Ureter (tissue), 1 donor: ENCODE measurements around the gene TMCC1. TPM values are rescaled to one million over a fixed set of nuclear protein-coding genes. Genes with fewer than 3 reads are reported as not detected.
"Not testable (repeated sequence)": the region's sequence is repeated elsewhere in the genome, so short reads cannot be mapped to it uniquely, and the experiment has no call there.

ENCODE experiments used
- DNase-seq: peaks from one replicate; pipeline ENCODE4 v3.0.0-alpha.2; 2020; ENCODE audit warnings: low spot score
- total RNA-seq: library from RNA; stranded (reverse); gene quantifications from one replicate; pipeline ENCODE4 v1.2.4, GENCODE V29; 2023
- donor health status: DM: yes; HTN: yes; CAD: no.

Gene TMCC1
- total RNA-seq = 68.0 TPM

DNA sequence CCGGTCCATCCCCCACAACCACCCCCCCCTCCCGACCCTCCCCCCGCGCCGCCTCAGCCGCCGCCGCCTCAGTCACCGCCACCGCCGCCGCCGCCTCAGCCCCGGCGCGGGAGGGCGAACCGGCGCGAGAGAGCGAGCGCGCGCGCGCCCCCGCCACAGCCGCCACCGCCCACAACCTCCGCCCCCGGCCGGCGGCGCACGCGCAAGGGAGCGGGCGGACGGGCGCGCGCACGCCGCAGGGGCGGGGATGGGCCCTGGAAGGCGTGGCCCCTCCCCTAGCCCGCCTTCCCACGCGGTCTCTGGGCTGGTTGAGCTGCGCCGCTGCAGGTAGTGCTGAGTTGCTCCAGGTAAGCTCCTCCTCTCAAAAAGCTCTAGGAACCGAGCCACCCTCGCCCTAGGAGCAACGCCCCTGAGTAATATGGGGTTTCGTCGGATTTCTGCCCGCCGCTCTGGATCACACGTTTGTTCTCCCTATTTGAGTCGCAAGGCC lies at the start of gene TMCC1:
Gene TMCC1 (minus strand): TSS at position 131 of the 490 bp plus-strand sequence.
- peak; percentile 86 for DNase-seq

DNA sequence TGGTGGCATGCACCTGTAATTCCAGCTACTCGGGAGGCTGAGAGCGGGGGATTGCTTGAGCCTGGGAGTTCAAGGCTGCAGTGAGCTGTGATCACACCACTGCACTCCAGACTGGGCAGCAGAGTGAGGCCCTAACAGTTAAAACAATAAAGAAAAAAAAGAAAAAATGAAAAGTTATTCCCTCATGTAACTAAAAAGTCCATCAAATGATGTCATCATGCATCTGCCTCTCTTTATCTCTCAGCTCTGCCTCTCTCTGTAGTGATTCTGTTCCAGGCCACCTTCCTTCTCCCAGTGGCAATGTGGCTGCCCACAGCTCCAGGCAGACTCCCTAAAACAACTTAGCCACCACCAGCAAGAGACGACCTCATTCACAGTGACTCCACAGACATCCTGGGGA lies 49.5 kb upstream of the TMCC1 start:
- DNase-seq = no peak

DNA sequence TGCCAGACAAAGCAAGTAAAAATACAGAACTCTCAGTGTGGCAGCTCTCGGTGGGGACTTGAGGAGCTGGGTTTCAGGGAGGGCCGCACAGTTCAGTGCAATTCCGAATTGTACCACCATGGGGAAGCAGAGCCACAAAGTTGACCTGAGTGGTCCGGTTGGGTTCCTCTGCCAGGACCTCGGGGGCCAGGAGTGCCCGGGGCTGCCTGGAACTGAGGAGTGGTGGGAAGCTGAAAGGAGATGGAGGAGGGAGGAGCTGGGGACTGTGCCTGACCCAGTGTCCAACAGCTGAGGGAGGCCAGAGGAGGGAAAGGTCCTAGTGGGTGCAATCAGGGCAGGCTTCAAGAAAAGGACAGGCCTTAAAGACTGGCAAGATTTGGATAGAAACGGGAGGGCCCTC lies 48.8 kb upstream of the TMCC1 start:
- DNase-seq = peak; percentile 61

DNA sequence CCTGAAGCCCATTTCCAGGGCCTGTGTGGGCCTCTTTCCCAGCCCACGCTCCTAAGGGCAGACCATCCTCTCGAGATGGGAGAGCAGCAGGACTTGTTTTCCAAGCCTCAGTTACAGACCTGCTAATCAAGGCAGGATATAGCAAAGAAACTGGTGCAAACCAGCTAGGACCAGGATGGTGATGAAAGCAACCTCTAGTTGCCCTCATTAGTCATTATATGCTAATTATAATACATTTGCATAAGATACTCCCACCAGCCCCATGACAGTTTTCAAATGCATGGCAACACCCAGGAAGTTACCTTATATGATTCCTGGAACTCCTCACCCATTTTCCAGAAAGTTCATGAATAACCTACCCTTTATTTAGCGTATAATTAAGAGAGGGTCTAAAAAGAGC lies 46.6 kb upstream of the TMCC1 start:
- DNase-seq = no peak

DNA sequence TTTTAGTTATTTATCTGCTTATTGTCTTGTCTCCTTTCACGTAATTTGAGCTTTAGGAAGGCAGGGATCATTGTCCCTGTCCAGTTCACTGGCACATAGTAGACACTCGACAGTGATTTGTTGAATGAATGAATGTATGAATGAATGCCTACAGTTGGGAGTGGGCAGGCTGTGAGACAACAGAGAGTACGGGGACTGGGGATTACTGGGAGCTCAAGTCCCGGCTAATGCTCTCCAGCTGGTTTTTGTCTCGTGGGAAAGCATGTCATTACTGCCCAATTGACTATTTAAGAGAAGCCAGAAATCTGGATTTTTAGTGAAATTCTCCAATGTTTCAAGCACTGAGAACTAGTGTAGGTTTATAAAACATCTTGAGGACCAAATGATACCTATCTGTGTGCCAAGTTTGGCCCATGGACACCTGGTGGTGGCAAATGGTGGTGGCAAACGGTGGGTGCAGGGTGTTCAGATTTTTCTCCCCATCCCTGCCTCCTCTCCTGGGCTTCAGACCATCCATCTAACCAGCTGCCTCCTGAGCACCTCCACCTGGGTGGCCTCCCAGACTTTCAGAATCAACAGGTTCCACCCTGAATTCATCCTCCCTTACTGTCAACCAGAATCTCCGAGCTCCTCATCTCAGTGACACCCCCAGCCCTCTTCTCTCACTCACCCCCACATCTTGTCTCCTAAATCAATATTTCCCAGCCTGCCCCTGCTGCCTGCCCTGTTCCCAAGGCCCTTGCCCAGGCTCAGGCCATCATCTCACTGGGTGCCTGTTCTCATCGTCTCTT lies 44.8 kb upstream of the TMCC1 start:
- no peak for DNase-seq

DNA sequence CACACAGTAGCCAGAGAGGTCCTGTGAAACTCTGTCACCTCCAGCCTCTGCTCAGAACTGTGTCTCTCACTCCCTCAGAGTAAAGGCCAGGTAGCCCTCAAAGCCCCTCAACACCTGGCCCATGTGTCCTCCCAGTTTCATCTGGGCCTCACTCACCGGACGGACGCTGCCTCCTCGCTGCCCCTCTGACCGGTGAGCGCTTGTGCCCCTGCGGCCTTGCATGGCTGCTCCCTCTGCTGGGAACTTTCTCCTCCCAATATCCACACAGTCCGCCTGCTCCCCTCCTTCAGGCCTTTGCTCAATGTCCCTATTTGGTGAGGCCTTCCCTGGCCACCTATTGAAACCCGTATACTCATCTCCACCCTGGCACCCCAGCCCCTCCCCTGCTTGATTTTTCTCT lies 44.2 kb upstream of the TMCC1 start:
- no peak for DNase-seq

DNA sequence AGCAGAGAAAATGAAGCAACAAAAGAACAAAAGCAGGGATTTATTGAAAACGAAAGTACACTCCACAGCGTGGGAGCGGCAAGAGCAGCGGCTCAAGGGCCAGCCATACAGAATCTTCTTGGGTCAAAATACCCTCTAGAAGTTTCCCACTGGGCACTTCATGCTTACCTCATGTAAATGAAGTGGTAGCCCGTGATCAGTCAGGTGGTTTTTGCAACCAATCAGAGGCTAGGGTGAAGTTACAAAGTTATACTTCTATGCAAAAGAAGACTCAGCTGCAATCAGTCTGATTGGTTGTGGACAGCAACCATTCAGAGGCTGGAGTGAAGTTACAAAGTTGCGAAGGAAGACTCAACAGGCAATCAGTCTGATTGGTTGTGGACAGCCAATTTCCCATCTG lies 43.2 kb upstream of the TMCC1 start:
- DNase-seq = no peak

DNA sequence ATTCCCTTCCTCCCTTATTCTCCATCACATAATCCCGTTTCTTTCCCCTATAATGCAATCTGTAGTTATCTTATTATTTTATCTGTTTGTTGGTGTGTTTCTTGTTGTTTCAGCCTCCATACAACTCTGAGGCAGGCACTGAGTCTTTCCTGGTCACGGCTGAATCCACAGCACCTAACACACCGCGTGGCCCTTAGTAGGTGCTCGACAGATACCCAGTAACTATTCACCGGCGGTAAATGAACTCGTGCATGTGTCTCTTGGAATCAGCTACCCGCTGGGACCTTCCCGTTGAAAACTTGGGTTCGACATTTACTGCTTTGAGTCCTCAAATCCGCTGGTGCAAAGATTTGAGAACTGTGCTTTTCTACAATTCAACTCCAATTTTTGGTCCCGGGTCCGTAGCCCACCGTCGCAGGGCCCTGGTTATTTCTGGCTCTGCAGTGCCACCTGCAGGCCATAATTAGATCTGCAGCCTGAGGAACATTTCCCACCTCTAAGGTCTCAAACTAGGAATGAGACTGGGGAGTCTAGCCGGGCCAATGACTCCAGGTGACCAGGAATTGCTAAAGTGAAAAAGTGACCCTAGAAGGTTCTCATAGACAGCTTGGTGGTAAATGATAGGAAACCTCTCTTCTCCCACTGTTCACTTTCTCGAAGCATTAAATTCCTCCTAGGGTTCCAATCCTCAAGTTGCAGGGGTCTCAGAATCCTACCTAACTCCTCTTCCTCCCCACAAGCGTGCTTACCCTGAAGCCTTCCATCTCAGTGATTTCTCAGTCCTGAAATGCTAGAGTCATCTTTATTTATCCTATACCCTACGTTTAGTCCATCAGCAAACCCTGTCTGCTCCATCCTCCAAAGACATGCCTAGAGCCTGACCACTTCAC lies 41.0 kb upstream of the TMCC1 start:
- DNase-seq = no peak

DNA sequence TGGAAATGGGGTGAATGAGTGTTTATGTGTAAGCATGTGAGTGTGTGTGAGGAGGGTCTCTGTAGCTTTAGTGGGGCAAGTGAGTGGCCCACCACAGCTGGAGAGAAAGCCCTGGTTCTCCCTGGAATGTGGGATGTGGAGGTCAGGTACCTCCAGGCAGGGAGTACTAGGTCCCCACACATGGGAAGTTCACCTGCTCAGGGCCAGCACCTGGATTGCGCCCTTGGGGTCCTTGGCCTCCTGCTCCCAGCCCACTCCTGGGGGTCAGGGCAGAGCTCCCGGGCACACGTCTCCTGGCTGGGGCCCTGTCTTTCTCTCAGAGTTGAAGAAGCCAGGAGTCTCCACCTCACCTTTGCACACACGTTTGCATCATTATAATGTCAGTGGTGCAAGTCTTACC lies 40.0 kb upstream of the TMCC1 start:
- DNase-seq = no peak

DNA sequence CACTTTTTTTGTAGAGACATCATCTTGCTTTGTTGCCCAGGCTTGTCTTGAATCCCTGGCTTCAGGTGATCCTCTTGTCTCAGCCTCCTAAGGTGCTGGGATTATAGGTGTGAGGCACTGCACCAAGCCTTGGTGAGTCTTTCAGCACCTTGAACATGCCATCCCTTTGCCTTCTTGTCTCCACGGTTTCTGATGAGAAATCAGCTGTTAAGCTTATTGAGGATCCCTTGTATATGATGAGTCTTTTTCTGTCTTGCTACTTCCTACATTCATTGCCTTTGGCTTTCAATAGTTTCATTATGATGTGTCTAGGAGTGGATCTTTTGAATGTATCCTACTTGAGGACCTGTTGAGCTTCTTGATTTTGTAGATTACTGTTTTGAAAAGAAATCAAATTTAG lies 35.9 kb upstream of the TMCC1 start:
- no peak for DNase-seq

DNA sequence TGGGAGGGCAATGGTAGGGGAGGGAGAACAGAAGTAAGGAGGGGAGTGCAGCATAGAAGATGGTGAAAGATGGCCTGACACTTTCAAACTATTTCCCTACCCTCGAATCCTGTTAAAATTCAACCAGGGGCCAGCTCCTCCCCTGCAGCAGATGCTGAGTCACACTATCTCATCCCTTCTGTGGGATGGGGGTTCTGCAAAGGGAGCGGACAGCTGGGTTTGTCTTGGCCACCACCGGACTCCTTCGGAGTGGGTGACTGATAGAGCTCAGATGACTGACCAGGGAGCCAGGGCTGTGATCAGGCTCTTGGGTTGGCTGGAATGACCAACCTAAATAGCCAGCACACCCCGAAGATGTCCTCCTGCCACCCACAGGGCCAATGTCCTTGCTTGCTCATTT lies 33.6 kb upstream of the TMCC1 start:
- DNase-seq = no peak

DNA sequence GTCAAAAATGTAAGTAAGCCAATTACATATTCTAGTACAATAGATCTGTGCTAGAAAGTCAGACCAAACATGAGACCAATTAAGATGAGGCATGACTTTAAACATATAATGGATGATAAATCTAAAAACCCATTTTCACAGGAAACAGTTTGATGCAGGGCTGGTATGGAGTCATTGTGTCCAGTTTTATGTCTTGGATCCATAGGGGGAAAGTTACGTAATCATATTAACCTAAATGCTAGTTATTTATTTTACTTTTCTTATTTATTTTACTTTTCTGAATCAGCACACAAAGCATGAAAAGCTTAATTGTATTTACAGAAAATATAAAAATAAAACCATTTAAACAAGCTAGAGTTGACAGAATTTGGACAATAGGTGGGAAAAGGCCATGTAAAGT lies 26.3 kb upstream of the TMCC1 start:
- DNase-seq = no peak

DNA sequence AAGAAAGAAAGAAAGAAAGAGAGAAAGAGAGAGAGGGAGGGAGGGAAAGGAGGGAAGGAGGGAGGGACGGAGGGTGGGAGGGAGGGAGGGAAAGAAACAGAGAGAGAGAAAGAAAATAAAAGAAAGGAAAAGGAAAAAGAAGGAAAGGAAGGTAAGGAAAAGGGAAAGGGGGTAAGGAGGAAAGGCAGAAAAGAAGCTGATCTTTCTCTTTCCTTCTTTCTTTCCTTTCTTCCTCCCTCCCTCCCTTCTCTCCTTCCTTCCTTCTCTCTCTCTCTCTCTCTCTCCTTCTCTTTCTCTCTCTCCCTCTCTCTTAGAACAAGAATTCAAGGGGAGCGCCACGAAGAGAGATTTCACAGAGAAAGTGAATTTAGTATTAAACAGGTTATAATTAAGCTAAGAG lies 25.8 kb upstream of the TMCC1 start:
- DNase-seq = no peak

DNA sequence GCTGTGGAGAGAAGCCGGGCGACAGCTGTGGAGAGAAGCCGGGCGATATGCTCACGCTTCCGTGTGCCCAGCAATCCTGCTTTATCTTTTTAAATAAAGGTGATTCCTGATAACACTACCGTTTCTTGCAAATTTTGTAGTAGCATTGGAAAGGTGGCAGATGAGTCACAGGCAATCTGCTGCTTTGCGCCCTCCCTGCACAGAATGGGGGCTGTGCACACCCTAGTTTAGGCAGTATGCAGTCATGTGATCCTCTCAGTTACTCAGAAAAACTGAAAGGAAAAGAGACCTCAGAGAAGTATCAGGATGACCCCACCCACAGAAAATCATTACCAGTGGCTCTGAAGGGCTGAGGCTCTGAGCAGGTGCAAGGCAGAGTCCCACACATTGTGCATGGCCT lies 24.9 kb upstream of the TMCC1 start:
- DNase-seq = no peak

DNA sequence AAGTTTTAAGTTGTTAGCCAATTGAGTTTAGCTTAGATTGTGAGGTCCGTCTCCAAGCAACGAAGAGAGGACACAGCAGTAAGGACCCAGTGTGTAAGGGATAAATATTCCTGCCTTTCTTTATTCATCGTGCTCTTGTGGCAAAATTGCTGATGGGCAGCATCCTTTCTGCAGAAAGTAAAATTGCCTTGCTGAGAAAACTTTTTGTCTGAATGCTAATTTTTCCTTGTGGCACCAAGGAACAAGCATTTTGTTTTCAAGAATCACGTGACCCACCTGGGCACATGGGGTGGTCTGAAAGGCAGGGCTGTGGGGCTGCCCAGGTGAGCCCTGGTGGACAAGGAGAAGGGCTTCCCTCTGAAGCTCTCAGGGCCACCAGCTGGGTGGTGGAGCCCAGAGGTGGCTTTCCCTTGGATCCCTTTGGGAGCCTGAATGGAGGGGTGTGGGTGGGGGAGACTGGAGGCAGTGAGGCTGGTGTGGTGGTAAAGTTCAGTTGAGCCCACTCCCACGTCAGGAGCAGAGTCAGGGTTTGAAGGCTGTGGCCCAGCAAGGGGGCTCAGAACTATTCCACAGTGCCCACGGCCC lies 24.0 kb upstream of the TMCC1 start:
- DNase-seq = no peak

DNA sequence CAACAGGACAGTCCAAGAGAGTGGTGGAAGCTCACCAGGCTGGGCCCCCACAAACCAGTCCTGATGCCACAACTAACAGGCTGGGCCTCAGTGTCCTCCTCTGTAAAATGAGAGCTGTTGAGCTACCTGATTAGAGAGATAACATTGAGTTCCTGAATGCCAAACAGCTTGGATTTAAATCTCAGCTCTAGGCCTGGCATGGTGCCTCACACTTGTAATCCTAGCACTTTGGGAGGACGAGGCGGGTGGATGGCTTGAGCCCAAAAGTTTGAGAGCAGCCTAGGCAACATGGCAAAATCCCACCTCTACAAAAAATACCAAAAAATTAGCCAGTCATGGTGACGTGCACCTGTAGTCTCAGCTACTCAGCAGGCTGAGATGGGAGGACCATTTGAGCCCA lies 20.1 kb upstream of the TMCC1 start:
- no peak for DNase-seq

DNA sequence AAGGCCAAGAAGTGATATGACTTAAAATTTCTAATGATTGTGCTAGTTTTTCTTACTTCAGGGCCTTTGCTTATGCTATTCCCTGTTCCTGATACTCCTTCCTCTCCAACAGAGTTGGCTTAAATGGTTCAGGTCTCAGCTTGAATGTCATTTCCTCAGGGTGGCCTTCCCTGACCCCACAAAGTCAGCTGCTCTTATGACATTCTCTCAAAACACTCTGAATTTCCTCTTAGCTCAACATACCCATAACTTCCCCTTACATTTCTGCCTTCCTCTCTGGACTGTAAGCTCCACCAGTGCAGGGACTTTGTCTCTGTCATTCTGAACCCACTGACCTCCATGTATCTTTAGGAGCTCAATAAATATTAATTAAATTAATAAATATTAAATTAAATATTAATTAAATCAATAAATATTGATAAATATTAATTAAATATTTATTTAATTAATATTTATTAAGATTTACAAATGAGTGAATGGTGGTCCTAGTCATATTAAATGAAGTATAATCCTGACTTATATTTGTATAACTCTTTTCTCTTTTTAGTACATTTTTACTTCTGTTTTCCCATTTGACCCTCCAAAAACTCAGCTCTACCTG lies 17.9 kb upstream of the TMCC1 start:
- no peak for DNase-seq

DNA sequence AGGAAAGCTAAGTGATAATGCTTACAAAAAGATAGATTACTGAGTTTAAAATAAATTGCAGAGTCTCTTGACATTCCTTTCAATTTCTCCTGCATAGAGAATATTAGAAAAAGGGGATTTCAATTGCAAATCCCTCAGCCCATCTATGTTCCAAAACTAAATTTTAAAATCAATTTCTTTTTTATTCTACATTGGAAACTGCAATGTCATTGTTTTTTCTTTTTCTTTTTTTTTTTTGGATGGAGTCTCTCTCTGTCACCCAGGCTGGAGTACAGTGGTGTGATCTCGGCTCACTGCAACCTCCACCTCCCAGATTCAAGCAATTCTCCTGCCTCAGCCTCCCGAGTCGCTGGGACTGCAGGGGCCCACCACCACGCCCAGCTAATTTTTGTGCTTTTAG lies 15.7 kb upstream of the TMCC1 start:
- DNase-seq = not testable (repeated sequence)

DNA sequence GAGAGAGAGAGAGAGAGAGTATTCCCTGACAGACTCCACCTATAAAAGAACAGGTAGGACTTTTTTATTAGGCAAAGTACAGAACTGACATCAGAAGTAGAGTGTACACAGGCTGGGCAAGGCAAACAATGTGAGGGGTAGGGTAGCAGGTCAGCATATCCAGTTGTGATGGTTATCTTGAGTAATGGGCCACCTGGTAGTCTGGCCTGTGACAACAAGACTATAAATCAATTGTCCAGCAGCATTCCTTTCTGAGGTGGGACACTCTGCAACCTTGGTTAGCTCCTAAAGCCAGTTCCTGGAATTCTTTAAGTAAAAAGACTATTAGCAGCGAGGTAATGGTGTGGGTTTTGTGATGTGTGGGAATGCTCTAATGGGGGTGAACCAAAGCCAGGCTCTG lies 14.9 kb upstream of the TMCC1 start:
- no peak for DNase-seq

DNA sequence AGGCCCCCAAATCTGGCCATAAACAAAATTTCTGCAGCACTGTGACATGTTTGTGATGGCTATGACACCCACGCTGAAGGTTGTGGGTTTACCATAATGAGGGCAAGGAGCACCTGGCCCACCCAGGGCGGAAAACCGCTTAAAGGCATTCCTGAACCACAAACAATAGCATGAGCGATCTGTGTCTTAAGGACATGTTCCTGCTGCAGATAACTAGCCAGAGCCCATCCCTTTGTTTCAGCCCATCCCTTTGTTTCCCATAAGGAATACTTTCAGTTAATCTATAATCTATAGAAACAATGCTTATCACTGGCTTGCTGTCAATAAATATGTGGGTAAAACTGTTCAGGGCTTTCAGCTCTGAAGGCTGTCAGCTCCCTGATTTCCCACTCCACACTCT lies 7.8 kb upstream of the TMCC1 start:
- not testable (repeated sequence) for DNase-seq

DNA sequence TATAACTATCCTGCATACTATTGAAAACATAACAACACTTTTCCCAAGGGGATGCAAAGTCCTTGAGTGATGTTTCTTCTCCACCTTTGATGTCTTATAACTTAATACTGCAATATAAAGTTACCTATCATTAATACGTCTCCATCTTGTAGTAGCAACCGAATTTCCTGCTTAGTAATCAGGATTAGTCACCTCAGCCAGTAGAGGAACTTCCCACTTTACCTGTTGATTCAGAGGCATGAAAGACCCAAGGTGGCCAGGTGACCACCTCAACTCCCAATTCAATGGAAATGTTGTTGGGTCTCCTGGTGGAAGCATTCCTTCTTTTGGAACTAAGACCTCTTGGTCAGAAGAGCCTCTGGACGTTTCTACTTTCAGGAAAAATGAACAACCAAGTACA lies 3.5 kb upstream of the TMCC1 start:
- DNase-seq = no peak
